Liver (tissue), 3 donors: ENCODE results near the gene PGPEP1.

Experiments used
- ATF3 ChIP-seq: IDR thresholded peaks from 2 replicates; pipeline ENCODE4 v1.6.1; 2016; ENCODE audit warnings: antibody characterized with exemption
- CTCF ChIP-seq: fragments of 150-350 bp; IDR thresholded peaks from 2 replicates; pipeline ENCODE4 v1.5.1; 2017; ENCODE audit warnings: improper control_type of control experiment, low read depth, low read length; ENCODE audit not compliant: missing input control
- EGR1 ChIP-seq, 2 donors: IDR thresholded peaks; 2 replicates each; pipeline ENCODE4 v1.6.1; 2016 to 2018; ENCODE audit warnings: antibody characterized with exemption in 2 of 2, low read depth in 2 of 2
- FOXA1 ChIP-seq: IDR thresholded peaks from 2 replicates; pipeline ENCODE4 v1.6.1; 2016; ENCODE audit warnings: antibody characterized with exemption
- HNF4A ChIP-seq, 2 donors: conservative IDR thresholded peaks; 2 replicates each; pipeline ENCODE4 v1.6.1; 2016; ENCODE audit warnings: antibody characterized with exemption in 2 of 2, mild to moderate bottlenecking in 2 of 2
- MAX ChIP-seq: IDR thresholded peaks from 2 replicates; pipeline ENCODE4 v1.6.1; 2016; ENCODE audit warnings: antibody characterized with exemption
- NR2F2 ChIP-seq: IDR thresholded peaks from 2 replicates; pipeline ENCODE4 v1.6.1; 2016; ENCODE audit warnings: antibody characterized with exemption
- RAD21 ChIP-seq, 2 donors: IDR thresholded peaks; 2 replicates each; pipeline ENCODE4 v1.6.1; 2016; ENCODE audit warnings: antibody characterized with exemption in 2 of 2, mild to moderate bottlenecking in 2 of 2
- SP1 ChIP-seq: IDR thresholded peaks from 2 replicates; pipeline ENCODE4 v1.6.1; 2018; ENCODE audit warnings: antibody characterized with exemption, mild to moderate bottlenecking
- TAF1 ChIP-seq: conservative IDR thresholded peaks from 2 replicates; pipeline ENCODE4 v1.6.1; 2016; ENCODE audit warnings: antibody characterized with exemption, mild to moderate bottlenecking
- TF ChIP-seq, protein P1 (sequence below): IDR thresholded peaks from 2 replicates; pipeline ENCODE4 v1.6.1; 2016; ENCODE audit warnings: antibody characterized with exemption, mild to moderate bottlenecking
- TF ChIP-seq, protein P2 (sequence below): IDR thresholded peaks from 2 replicates; pipeline ENCODE4 v1.6.1; 2016; ENCODE audit warnings: antibody characterized with exemption
- donor health status: healthy.
- donor health status: healthy.

DNA sequence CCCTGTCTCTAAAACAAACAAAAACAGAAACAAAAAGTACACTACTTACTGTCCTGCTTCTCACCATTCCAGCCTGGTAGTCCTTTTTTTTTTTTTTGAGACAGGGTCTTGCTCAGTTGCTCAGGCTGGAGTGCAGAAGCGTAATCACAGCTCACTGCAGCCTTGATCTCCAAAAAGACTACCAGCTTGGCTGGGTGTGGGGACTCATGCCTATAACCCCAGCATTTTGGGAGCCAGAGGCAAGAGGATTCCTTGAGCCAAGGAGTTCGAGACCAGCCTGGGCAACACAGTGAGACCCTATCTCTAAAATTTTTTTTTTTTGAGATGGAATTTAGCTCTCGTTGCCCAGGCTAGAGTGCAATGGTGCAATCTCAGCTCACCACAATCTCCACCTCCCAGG, 40.4 kb downstream of the PGPEP1 start:
- TF ChIP-seq CTCF (no peak), ATF3 (no peak), TAF1 (no peak), FOXA1 (no peak), MAX (no peak), EGR1 (IDR thresholded peaks at IDR 0.05; ENCODE audit: low read depth in 2 of 2) (no peak), RAD21 (IDR thresholded peaks at IDR 0.05) (no peak), NR2F2 (no peak), HNF4A (conservative IDR thresholded peaks at IDR 0.05) (no peak), SP1 (no peak)
- TF ChIP-seq, protein P1, sequence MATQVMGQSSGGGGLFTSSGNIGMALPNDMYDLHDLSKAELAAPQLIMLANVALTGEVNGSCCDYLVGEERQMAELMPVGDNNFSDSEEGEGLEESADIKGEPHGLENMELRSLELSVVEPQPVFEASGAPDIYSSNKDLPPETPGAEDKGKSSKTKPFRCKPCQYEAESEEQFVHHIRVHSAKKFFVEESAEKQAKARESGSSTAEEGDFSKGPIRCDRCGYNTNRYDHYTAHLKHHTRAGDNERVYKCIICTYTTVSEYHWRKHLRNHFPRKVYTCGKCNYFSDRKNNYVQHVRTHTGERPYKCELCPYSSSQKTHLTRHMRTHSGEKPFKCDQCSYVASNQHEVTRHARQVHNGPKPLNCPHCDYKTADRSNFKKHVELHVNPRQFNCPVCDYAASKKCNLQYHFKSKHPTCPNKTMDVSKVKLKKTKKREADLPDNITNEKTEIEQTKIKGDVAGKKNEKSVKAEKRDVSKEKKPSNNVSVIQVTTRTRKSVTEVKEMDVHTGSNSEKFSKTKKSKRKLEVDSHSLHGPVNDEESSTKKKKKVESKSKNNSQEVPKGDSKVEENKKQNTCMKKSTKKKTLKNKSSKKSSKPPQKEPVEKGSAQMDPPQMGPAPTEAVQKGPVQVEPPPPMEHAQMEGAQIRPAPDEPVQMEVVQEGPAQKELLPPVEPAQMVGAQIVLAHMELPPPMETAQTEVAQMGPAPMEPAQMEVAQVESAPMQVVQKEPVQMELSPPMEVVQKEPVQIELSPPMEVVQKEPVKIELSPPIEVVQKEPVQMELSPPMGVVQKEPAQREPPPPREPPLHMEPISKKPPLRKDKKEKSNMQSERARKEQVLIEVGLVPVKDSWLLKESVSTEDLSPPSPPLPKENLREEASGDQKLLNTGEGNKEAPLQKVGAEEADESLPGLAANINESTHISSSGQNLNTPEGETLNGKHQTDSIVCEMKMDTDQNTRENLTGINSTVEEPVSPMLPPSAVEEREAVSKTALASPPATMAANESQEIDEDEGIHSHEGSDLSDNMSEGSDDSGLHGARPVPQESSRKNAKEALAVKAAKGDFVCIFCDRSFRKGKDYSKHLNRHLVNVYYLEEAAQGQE: no peak
- TF ChIP-seq, protein P2, sequence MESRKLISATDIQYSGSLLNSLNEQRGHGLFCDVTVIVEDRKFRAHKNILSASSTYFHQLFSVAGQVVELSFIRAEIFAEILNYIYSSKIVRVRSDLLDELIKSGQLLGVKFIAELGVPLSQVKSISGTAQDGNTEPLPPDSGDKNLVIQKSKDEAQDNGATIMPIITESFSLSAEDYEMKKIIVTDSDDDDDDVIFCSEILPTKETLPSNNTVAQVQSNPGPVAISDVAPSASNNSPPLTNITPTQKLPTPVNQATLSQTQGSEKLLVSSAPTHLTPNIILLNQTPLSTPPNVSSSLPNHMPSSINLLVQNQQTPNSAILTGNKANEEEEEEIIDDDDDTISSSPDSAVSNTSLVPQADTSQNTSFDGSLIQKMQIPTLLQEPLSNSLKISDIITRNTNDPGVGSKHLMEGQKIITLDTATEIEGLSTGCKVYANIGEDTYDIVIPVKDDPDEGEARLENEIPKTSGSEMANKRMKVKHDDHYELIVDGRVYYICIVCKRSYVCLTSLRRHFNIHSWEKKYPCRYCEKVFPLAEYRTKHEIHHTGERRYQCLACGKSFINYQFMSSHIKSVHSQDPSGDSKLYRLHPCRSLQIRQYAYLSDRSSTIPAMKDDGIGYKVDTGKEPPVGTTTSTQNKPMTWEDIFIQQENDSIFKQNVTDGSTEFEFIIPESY: no peak
